Endodermal cell (in vitro differentiated cells): Measurements from ENCODE around the gene ABLIM1. TPM values are rescaled to one million over a fixed set of nuclear protein-coding genes. Genes with fewer than 3 reads are reported as not detected.

ENCODE experiments used
- DNase-seq: peaks from one replicate; pipeline ENCODE4 v3.0.0-alpha.2; 2017
- H3K27ac ChIP-seq: 2 replicates; pipeline ENCODE4 v1.5.1; 2013; ENCODE audit warnings: mild to moderate bottlenecking, low read depth, low read length, moderate library complexity
- H3K27me3 ChIP-seq: 2 replicates; pipeline ENCODE4 v1.6.1; 2013; ENCODE audit warnings: mild to moderate bottlenecking, low read length, moderate library complexity; ENCODE audit not compliant: insufficient read depth, control insufficient read depth, poor library complexity, severe bottlenecking
- H3K36me3 ChIP-seq: 2 replicates; pipeline ENCODE4 v1.7.0; 2013; ENCODE audit warnings: mild to moderate bottlenecking, low read length, moderate library complexity; ENCODE audit not compliant: control insufficient read depth, insufficient read depth
- H3K4me1 ChIP-seq: one replicate; pipeline ENCODE4 v1.7.0; 2013; ENCODE audit warnings: low read length; ENCODE audit not compliant: control insufficient read depth, insufficient read depth
- H3K4me3 ChIP-seq: 2 replicates; pipeline ENCODE4 v1.5.1; 2013; ENCODE audit warnings: mild to moderate bottlenecking, low read length, moderate library complexity
- H3K9ac ChIP-seq: 2 replicates; pipeline ENCODE4 v1.6.1; 2013; ENCODE audit warnings: mild to moderate bottlenecking, low read length, moderate library complexity; ENCODE audit not compliant: poor library complexity, severe bottlenecking; ENCODE audit errors: extremely low read depth
- H3K9me3 ChIP-seq: 2 replicates; pipeline ENCODE4 v1.6.1; 2013; ENCODE audit warnings: mild to moderate bottlenecking, low read length, moderate library complexity; ENCODE audit not compliant: control insufficient read depth
- H3K27ac Mint-ChIP-seq: 2 replicates; pipeline ENCODE4 v1.8.0; 2020; ENCODE audit warnings: mixed read lengths
- H3K27me3 Mint-ChIP-seq: 2 replicates; pipeline ENCODE4 v1.8.0; 2021; ENCODE audit warnings: mild to moderate bottlenecking, mixed read lengths; ENCODE audit not compliant: insufficient read depth
- H3K36me3 Mint-ChIP-seq: 2 replicates; pipeline ENCODE4 v1.8.0; 2020; ENCODE audit warnings: low read depth, mixed read lengths
- H3K4me1 Mint-ChIP-seq: 2 replicates; pipeline ENCODE4 v1.8.0; 2020; ENCODE audit warnings: mixed read lengths
- H3K4me3 Mint-ChIP-seq: 2 replicates; pipeline ENCODE4 v1.8.0; 2020; ENCODE audit warnings: mild to moderate bottlenecking, moderate library complexity, mixed read lengths
- H3K9me3 Mint-ChIP-seq: 2 replicates; pipeline ENCODE4 v1.8.0; 2020; ENCODE audit warnings: mild to moderate bottlenecking, mixed read lengths
- WGBS, 2 experiments: methylation state at CpG; one replicate each; pipeline versions ENCODE4 v1.1.5 to v1.1.7; 2013; ENCODE audit warnings: missing lambda C conversion rate in 2 of 2, mixed read lengths in 1 of 2; ENCODE audit not compliant: insufficient coverage in 1 of 2, insufficient read length in 1 of 2; 5-methylcytosine and 5-hydroxymethylcytosine counted together
- total RNA-seq, 2 donors: library from RNA; stranded (reverse); fragmentation: NEBNext Ultra II Directional in 1 of 2; extraction: Animal tissue kit (Norgen Biotek cat#: 25700) in 1 of 2; gene quantifications; 2 replicates in 1 of 2; 3 replicates in 1 of 2; pipeline ENCODE4 v1.2.1, GENCODE V29; 2021
- TF ChIP-seq, protein P1 (sequence below): fragments of 200-600 bp; sonication (generic); conservative IDR thresholded peaks from 2 replicates; pipeline ENCODE4 v1.5.0; 2021; ENCODE audit warnings: antibody characterized with exemption, mild to moderate bottlenecking

Gene ABLIM1
- total RNA-seq, 2 donors from 2014 or later, result 39.3 to 49.3 TPM

DNA sequence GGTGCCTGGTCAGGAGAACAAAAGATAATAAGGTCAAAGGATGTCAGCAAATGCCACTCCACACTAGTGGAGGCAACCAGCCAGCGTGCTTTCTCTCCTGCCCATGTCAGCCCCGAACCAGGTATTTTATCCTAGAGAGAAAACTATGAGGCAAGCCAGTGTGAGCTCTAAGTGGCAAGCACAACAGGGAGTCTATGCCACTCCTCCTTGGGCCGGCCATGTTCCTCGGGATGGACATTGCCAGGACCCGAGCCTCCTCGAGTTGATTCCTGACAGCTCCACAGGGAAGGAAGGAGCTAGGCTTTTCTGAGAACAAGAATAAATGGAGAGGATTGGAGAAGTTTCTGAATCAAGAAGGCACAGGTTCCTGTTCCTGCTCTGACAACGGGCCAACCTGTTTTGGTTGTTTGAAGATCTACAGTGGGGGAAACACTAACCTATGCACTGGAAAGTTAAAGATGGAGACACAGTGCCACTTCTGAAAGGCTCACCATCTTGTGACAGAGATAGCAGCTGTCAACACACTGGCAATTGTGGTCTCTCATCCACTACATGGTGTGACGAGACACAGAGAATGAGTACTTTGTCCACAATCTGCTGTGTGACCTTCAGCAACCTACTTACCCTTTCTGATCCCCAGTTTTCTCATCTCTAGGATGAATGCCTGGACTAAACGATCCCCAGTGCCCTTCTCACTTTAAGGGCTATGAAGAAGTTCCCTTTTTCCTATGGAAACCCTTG is 28.8 kb downstream of the ABLIM1 start:
- Histone ChIP-seq H3K27me3 (peaks cover 49% of the 10 kb centered on the region), H3K9me3 (peaks cover 6% of the 10 kb centered on the region), H3K36me3 (no peaks in the 10 kb centered on the region), H3K4me1 (peaks cover 4% of the 10 kb centered on the region), H3K4me3 (no peak overlapping the region), H3K27ac (no peak overlapping the region), H3K9ac (no peak overlapping the region)
- 86 to 91% methylated on average over 7 to 9 of the region's 9 CpGs for WGBS, 2 experiments
- TF ChIP-seq, protein P1, sequence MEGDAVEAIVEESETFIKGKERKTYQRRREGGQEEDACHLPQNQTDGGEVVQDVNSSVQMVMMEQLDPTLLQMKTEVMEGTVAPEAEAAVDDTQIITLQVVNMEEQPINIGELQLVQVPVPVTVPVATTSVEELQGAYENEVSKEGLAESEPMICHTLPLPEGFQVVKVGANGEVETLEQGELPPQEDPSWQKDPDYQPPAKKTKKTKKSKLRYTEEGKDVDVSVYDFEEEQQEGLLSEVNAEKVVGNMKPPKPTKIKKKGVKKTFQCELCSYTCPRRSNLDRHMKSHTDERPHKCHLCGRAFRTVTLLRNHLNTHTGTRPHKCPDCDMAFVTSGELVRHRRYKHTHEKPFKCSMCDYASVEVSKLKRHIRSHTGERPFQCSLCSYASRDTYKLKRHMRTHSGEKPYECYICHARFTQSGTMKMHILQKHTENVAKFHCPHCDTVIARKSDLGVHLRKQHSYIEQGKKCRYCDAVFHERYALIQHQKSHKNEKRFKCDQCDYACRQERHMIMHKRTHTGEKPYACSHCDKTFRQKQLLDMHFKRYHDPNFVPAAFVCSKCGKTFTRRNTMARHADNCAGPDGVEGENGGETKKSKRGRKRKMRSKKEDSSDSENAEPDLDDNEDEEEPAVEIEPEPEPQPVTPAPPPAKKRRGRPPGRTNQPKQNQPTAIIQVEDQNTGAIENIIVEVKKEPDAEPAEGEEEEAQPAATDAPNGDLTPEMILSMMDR, result no peak
- Mint-ChIP-seq H3K4me1 (peaks cover 22% of the 10 kb centered on the region), H3K4me3 (no peak overlapping the region), H3K36me3 (no peaks in the 10 kb centered on the region), H3K27me3 (peaks cover 51% of the 10 kb centered on the region), H3K9me3 (no peaks in the 10 kb centered on the region), H3K27ac (no peak overlapping the region)
- DNase-seq, result no peak

DNA sequence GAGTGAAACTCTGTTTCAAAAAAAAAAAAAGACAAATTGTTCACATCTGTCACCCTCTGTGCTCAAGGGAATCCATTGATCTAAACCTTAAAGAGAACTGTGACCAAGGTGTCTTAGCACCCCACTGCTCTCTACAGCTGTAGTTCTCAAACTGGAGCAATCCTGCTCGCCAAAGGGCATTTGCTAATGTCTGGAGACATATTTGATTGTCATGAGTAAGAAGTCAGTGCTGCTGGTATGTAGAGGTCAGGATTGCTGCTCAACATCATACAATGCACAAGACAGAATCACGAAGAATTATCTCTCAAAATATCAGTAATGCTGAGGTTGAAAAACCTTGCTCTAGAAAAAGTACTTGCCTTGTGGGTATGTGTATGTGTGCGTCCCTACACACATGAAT is 30.0 kb downstream of the ABLIM1 start:
- H3K27ac ChIP-seq, result no peak overlapping the region
- no peak overlapping the region for H3K27ac Mint-ChIP-seq
- no peak for DNase-seq
- no peak overlapping the region for H3K9ac ChIP-seq
- no peak overlapping the region for H3K4me3 Mint-ChIP-seq
- TF ChIP-seq, protein P1, result no peak
- peaks cover 6% of the 10 kb centered on the region for H3K4me1 ChIP-seq
- H3K36me3 ChIP-seq, result no peaks in the 10 kb centered on the region
- H3K9me3 ChIP-seq, result peaks cover 6% of the 10 kb centered on the region
- H3K9me3 Mint-ChIP-seq, result no peaks in the 10 kb centered on the region
- H3K36me3 Mint-ChIP-seq, result no peaks in the 10 kb centered on the region
- H3K4me3 ChIP-seq, result no peak overlapping the region
- WGBS, 2 experiments, result 81 to 100% methylated on average over 1 to 3 of the region's 3 CpGs
- H3K4me1 Mint-ChIP-seq, result peaks cover 30% of the 10 kb centered on the region
- H3K27me3 Mint-ChIP-seq, result peaks cover 43% of the 10 kb centered on the region
- H3K27me3 ChIP-seq, result peaks cover 43% of the 10 kb centered on the region

DNA sequence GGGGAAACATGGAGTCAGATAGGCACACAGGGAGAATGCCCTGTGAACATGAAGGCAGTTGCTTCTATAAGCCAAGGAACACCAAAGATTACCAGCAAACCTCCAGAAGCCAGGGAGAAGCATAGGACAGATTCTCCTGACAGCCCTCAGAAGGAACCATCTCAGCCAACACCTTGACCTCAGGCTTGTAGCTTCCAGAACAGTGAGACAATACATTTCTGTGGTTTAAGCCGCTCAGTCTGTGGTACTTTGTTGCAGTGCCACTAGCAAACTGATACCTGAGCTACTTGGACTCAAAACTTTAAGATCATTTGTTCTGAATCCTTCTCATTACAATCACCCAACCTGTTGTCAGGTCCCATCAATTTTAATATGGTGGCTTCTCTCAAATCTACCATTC is 31.2 kb downstream of the ABLIM1 start:
- no peaks in the 10 kb centered on the region for H3K36me3 Mint-ChIP-seq
- Histone ChIP-seq H3K9me3 (peaks cover 6% of the 10 kb centered on the region), H3K9ac (no peak overlapping the region), H3K4me3 (no peak overlapping the region), H3K36me3 (no peaks in the 10 kb centered on the region), H3K27me3 (peaks cover 30% of the 10 kb centered on the region), H3K4me1 (peaks cover 4% of the 10 kb centered on the region), H3K27ac (no peak overlapping the region)
- TF ChIP-seq, protein P1, result no peak
- H3K27ac Mint-ChIP-seq, result no peak overlapping the region
- peaks cover 27% of the 10 kb centered on the region for H3K4me1 Mint-ChIP-seq
- DNase-seq, result no peak
- 83 to 100% methylated on average over 1 of the region's 1 CpG for WGBS, 2 experiments
- H3K27me3 Mint-ChIP-seq, result peaks cover 31% of the 10 kb centered on the region
- H3K4me3 Mint-ChIP-seq, result no peak overlapping the region
- no peaks in the 10 kb centered on the region for H3K9me3 Mint-ChIP-seq
